NCI-H2107 treated with DMSO at 0.1 percent for 48 hours (cell line): ENCODE data around the gene ANXA2R.

Experiments used
- DNase-seq: peaks from one replicate; lab custom pipeline; 2025; ENCODE audit not compliant: unreplicated experiment; lab: John Stamatoyannopoulos, UW

Gene ANXA2R

DNA sequence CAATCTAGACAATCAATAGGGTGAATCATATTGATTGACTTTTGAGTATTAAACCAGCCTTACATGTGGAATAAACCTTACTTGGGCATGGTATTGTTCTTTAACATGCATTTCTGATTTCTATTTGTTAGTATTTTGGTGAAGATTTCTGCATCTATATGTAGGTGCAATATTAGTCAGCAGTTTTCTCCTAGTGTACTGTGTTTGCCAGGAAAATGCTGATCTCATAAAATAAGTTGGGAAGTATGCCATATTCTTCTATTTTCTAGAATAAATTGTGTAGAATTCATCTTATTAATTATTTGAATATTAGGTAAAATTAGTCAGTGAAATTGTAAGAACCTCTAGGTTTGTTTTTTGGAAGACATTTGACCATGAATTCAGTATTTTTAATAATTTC is 38.4 kb downstream of the ANXA2R start:
- DNase-seq, result no peak

DNA sequence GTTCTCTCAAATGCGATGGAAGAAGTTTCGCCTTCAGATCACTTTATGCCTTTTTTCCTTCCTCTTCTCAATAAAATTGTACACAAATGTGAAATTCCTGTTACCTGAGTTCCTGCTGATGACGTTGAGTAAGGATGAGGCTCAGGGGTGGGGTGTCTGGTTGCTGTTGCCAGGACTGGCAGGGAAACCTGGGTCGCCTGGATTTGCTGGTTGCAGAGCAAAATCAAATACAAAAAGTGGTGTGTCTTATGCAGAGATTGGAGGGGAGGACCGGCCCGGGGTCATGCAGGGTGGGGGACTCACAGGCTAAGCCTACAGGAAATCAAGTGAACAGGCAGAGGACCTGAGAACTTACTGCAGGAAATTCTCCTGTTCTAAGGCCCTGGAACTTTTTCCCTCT is 39.2 kb downstream of the ANXA2R start:
- no peak for DNase-seq

DNA sequence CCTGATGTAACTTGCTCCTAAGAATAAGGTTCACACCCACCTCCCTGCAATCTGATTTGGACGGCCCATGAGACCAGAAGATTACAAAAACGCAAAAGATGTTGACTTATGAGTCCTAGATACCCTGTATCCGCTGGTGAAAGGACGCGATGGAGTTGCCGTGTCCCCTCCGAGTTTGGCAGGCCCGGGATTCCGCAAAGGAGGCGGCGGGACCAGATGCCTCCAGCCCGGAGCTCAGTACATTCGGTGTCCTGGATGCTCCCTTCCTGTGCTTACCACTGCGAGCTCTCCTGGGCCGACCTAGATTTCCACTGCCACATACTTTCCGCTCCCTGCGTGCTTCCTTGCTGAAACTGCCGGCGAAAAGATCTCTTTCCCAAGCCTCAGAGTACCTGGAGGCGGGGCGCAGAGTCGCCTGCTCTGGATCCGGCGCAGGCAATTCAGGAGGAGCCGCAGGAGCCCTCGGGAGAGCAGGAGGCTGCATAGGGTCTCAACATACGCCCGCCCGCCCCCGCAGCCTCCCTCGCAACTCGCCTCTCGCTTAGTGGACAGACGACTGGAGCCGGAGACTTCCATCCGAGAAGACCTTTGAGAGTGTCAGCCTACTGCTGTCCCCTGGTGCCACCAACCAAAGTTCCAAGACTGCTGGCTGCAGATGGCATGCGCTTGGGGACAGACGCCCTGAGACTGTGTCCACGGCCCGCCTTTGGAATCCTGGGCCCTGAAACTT is 39.8 kb downstream of the ANXA2R start:
- no peak for DNase-seq

DNA sequence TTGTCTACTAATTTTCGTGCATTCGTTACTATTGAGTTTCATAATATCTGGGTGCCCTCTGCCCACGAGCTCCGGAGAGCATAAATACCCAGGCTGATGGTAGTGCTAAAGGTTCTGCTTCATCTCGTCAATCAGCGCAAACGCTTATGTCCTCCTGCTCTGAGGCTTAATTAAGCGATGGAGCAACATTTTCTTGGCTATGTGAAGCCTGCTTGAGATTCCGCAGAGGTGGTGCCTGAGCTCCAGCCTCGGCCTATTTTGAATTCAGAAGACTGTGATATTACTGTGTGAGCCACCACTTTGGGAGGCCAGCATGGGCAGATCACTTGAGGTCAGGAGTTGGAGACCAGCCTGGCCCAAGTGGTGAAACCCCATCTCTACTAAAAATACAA is 44.8 kb downstream of the ANXA2R start:
- DNase-seq, result no peak

DNA sequence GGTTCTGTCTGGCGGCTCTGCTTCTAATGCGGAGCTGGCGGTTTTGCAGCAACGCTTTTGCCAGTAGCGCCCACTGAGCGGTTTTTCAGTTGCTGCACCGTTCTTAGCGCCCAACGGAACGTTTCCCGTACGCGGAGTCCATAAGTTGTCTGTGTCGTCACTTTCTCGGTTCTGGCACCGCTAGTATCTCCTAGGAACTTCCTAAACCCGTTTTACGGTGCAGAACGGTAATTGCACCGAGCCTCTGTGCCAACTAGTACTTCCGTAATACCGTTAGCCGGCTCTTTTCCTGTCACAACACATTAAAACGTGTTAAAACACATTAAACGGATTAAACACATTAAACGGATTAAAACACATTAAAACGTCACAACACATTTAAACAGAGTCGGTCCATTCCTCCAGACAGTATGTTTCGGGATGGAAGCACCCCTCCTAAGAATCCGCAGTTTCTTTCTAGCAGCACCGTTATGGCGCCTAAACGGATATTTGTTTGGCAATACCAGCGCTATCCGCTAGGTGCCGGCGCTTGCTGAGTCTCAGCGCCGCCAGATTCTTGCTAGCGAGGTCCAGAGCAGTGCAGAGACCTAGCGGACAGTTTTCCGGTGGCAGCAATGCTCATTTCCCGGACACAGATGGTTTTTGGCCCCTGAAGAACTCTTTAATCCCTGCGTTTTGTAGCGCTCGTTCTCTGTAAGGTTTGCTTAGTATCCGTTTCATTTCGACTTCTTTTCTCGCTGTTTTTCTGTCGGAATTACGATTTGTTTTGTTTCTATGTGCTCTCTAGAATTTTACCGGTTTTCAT is 45.4 kb downstream of the ANXA2R start:
- DNase-seq, result no peak

DNA sequence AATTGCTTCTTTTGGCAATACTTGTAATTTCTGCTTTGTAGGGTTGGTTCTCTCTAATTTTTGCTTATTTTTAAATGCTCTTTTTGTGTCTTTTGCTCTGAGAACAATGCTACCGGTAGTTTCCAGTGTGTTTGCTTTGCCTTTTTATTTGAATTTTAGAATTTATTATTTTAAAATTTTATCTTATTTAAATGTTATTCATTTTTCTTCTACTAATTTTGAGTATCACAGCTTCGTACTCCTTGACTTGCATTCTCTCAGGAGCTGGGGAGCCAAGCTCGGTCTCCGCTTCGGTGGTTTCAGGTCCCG is 45.9 kb downstream of the ANXA2R start:
- DNase-seq, result no peak

DNA sequence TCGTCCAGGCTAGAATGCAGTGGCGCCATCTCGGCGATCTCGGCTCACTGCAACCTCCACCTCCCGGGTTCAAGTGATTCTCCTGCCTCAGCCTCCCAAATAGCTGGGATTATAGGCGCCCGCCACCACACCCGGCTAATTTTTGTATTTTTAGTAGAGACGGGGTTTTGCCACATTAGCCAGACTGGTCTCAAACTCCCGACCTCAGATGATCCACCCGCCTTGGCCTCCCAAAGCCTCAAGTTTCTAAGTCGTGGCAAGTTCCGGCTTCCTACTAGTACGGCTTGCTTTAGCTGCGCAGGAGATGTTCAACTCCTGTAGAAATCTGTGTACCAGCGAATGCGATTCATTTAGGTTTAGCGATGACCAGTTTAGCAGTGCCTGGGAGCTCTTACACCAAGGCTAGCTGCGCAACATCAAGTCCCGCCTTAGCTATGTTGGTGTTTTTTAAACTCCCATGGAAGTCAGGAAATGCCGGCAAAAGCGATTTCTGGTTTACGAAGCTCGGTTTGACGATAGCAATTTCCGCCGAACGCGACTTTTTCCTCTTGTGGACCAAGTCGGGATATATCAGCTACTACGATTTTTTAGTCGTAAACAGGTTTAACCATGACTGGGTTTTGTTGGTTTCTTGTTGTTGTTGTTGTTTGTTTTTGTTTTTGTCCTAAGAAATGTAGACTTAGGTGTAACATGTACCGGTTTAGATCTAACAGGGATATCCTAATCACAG is 46.4 kb downstream of the ANXA2R start:
- no peak for DNase-seq

DNA sequence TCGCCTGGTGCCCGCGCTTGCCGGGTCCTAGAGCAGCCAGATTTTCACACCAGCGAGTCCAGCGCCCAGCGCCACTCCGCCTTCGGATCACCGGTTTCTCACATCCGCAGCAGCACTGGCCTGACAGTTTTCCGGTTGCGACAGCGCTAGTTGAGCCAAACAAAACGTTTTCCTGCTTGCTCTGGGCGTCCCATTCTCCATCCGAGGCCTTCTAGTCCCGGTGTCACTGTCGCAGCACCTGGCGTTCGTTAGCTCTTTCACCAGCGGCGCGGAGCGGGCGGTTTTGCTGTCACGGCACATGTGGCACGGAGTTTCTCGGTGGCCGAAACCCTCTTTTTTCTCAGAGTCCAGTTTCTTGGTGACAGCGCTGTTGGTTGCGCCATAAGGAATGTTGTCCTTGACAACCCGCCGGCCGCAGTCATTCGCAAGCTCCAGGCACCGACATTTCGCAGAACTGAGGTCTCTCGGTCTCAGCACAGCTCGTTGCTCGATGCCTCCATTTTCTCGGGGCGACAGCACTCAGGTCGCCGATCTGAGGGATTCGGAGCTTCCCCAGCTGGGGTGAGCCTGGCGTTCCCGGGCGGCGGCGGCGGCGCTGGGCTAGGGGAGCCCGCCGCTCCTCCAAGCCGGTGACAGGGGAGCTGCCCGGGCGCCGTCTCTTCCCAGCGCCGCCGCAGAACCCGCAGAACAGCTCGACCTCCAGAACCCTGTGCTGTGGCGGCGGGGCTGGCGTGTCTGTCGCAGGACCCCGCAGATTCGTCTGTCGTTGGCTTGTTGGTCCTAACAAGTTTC is 47.8 kb downstream of the ANXA2R start:
- DNase-seq, result peak; percentile 73

DNA sequence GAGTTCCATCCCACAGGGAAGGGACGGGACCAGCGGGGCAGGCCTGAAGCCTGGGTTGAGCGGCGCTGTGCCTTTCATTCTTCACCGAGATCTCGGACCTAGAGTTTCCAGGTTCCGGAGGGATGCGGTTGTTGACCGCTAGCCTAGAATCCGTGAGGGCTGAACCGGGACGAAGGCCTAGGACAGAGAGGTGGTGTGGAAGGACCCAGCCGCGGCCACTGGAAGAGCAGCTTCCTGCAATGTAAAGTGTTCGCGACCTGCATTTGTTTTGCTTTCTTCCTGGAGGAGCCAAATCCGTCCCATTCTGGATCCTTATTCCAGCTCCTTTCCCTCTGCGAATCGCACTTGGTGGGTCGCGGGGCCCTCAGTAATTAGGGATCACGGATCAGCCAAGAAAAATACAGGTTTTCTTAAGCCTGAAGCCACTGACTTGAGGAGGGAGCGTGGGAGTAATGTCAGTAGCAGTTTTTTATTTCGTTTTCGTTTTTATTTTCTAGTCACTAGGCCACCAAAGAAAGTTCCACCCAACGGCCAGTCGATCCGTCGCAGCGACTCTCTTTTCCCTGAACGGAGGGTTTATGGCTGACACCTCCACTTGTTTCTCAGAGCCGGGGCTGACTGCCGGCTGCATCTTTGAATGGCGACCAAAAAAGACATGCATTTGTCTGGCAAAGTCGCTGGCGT is 48.6 kb downstream of the ANXA2R start:
- DNase-seq, result no peak

DNA sequence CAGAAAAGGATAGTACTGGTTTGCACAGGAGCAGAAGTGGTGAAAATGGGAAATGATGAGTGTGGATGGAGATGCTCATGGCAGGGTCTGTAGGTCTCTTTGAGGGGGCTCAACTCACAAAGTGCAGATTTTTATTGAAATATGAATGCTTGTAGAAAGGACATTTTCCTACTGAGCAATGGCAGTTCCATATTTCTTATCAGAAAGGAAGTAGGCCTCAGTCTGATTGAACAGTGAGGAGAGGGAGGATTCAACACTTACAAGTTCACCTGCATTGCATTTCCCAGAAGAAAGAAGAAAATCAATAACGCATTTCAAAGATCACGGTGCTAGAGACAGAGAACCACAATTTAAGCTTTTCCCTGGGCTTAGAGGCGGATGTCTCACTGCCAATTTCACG is 49.2 kb downstream of the ANXA2R start:
- no peak for DNase-seq
